ENCODE measurements around the gene ATP1B3. TPM values are rescaled to one million over a fixed set of nuclear protein-coding genes. Genes with fewer than 3 reads are reported as not detected.

The ATP1B3 gene
- total and polyA plus RNA-seq, 9 of the 15 experiments (the other 6 are each of a cell fraction or from before 2014, with no cell fraction given) = 48.3 to 202 (median 123) TPM

- TF ChIP-seq ZHX1 (conservative IDR thresholded peaks at IDR 0.05; ENCODE audit: low read length) (no peak), MAZ (CRISPR knock-in tag; conservative IDR thresholded peaks at IDR 0.05 in 1 of 2, IDR thresholded peaks at IDR 0.05 in 1 of 2) (no peak), BCOR (IDR thresholded peaks at IDR 0.05) (peak; percentile 16; the same call in 1 of the 2 replicates), CUX1 (CRISPR knock-in tag; IDR thresholded peaks at IDR 0.05) (no peak), ZBTB7A (IDR thresholded peaks at IDR 0.05; ENCODE audit: borderline replicate concordance, control insufficient read depth, low read depth, low read length) (no peak), SRSF7 (optimal IDR thresholded peaks at IDR 0.05; ENCODE audit: low read depth, low read length) (no peak), NR2C1 (IDR thresholded peaks at IDR 0.05) (no peak), NR2C1 (tag; IDR thresholded peaks at IDR 0.05) (no peak)
- TF ChIP-seq, protein P1, sequence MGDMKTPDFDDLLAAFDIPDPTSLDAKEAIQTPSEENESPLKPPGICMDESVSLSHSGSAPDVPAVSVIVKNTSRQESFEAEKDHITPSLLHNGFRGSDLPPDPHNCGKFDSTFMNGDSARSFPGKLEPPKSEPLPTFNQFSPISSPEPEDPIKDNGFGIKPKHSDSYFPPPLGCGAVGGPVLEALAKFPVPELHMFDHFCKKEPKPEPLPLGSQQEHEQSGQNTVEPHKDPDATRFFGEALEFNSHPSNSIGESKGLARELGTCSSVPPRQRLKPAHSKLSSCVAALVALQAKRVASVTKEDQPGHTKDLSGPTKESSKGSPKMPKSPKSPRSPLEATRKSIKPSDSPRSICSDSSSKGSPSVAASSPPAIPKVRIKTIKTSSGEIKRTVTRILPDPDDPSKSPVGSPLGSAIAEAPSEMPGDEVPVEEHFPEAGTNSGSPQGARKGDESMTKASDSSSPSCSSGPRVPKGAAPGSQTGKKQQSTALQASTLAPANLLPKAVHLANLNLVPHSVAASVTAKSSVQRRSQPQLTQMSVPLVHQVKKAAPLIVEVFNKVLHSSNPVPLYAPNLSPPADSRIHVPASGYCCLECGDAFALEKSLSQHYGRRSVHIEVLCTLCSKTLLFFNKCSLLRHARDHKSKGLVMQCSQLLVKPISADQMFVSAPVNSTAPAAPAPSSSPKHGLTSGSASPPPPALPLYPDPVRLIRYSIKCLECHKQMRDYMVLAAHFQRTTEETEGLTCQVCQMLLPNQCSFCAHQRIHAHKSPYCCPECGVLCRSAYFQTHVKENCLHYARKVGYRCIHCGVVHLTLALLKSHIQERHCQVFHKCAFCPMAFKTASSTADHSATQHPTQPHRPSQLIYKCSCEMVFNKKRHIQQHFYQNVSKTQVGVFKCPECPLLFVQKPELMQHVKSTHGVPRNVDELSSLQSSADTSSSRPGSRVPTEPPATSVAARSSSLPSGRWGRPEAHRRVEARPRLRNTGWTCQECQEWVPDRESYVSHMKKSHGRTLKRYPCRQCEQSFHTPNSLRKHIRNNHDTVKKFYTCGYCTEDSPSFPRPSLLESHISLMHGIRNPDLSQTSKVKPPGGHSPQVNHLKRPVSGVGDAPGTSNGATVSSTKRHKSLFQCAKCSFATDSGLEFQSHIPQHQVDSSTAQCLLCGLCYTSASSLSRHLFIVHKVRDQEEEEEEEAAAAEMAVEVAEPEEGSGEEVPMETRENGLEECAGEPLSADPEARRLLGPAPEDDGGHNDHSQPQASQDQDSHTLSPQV (IDR thresholded peaks at IDR 0.05) = no peak
- TF ChIP-seq, protein P2, sequence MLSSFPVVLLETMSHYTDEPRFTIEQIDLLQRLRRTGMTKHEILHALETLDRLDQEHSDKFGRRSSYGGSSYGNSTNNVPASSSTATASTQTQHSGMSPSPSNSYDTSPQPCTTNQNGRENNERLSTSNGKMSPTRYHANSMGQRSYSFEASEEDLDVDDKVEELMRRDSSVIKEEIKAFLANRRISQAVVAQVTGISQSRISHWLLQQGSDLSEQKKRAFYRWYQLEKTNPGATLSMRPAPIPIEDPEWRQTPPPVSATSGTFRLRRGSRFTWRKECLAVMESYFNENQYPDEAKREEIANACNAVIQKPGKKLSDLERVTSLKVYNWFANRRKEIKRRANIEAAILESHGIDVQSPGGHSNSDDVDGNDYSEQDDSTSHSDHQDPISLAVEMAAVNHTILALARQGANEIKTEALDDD (IDR thresholded peaks at IDR 0.05) = peak; percentile 64; the same call in 1 of the 2 replicates
- TF ChIP-seq, protein P3, sequence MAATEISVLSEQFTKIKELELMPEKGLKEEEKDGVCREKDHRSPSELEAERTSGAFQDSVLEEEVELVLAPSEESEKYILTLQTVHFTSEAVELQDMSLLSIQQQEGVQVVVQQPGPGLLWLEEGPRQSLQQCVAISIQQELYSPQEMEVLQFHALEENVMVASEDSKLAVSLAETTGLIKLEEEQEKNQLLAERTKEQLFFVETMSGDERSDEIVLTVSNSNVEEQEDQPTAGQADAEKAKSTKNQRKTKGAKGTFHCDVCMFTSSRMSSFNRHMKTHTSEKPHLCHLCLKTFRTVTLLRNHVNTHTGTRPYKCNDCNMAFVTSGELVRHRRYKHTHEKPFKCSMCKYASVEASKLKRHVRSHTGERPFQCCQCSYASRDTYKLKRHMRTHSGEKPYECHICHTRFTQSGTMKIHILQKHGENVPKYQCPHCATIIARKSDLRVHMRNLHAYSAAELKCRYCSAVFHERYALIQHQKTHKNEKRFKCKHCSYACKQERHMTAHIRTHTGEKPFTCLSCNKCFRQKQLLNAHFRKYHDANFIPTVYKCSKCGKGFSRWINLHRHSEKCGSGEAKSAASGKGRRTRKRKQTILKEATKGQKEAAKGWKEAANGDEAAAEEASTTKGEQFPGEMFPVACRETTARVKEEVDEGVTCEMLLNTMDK (IDR thresholded peaks at IDR 0.05; ENCODE audit: borderline replicate concordance, insufficient read depth, low read depth, low read length, poor library complexity, severe bottlenecking) = no peak
These were observed 36.8 kb downstream of the ATP1B3 start (continued) for GRCh38 chr3:141913150-141913811.
